WTC11 (cell line): ENCODE data around the gene KCNK3. TPM values are rescaled to one million over a fixed set of nuclear protein-coding genes. Genes with fewer than 3 reads are reported as not detected.

ENCODE experiments used
- ATAC-seq: fragments of 200-7000 bp; cut with Tn5 transposase; 2 replicates; pipeline ENCODE4 v1.10.0; 2021; ENCODE audit warnings: mild to moderate bottlenecking, moderate library complexity
- CTCF ChIA-PET: fragments of 300-600 bp; sonication (Branson Sonifier 250); formaldehyde crosslinking; loops from one replicate; lab custom pipeline; 2021; ENCODE audit warnings: antibody characterized with exemption; lab: Charles Lee
- POLR2A ChIA-PET: fragments of 350-600 bp; sonication (Branson Sonifier 250); formaldehyde crosslinking; loops from one replicate; lab custom pipeline; 2021; ENCODE audit warnings: antibody characterized with exemption; lab: Charles Lee
- DNase-seq: peaks from one replicate; pipeline ENCODE4 v3.0.0; 2021; ENCODE audit warnings: low spot score
- H3K27ac Mint-ChIP-seq: 2 replicates; pipeline ENCODE4 v1.8.0; 2021; ENCODE audit warnings: mixed read lengths
- H3K27me3 Mint-ChIP-seq: 2 replicates; pipeline ENCODE4 v1.8.0; 2021; ENCODE audit warnings: low read depth, mild to moderate bottlenecking, moderate library complexity, mixed read lengths
- H3K36me3 Mint-ChIP-seq: 2 replicates; pipeline ENCODE4 v1.8.0; 2021; ENCODE audit warnings: mixed read lengths
- H3K4me1 Mint-ChIP-seq: 2 replicates; pipeline ENCODE4 v1.8.0; 2022; ENCODE audit warnings: mixed read lengths
- H3K4me3 Mint-ChIP-seq: 2 replicates; pipeline ENCODE4 v1.8.0; 2021; ENCODE audit warnings: mild to moderate bottlenecking, moderate library complexity, mixed read lengths
- H3K9me3 Mint-ChIP-seq: 2 replicates; pipeline ENCODE4 v1.8.0; 2021; ENCODE audit warnings: mixed read lengths
- CREB1 ChIP-seq: sonication (generic); formaldehyde crosslinking; IDR thresholded peaks from 2 replicates; pipeline ENCODE4 v1.8.0; 2023; ENCODE audit warnings: mild to moderate bottlenecking, missing genetic modification reagents
- ETV6 ChIP-seq: sonication (generic); formaldehyde crosslinking; IDR thresholded peaks from 2 replicates; pipeline ENCODE4 v1.8.1; 2022; ENCODE audit warnings: mild to moderate bottlenecking, missing genetic modification reagents
- FOXJ3 ChIP-seq: sonication (generic); formaldehyde crosslinking; IDR thresholded peaks from 2 replicates; pipeline ENCODE4 v1.9.0; 2021; ENCODE audit warnings: missing genetic modification reagents, mild to moderate bottlenecking, borderline replicate concordance
- GTF2I ChIP-seq: fragments of 250-450 bp; sonication (Bioruptor Pico); conservative IDR thresholded peaks from 2 replicates; pipeline ENCODE4 v1.4.0; 2021; ENCODE audit warnings: mild to moderate bottlenecking
- IRF1 ChIP-seq: sonication (generic); formaldehyde crosslinking; IDR thresholded peaks from 2 replicates; pipeline ENCODE4 v1.8.0; 2023; ENCODE audit warnings: missing genetic modification reagents
- JUN ChIP-seq: sonication (generic); formaldehyde crosslinking; IDR thresholded peaks from 2 replicates; pipeline ENCODE4 v1.8.0; 2023; ENCODE audit warnings: mild to moderate bottlenecking, missing genetic modification reagents
- NR1H2 ChIP-seq: sonication (generic); formaldehyde crosslinking; IDR thresholded peaks from 2 replicates; pipeline ENCODE4 v1.9.0; 2021; ENCODE audit warnings: mild to moderate bottlenecking, moderate library complexity, missing genetic modification reagents
- NR3C1 ChIP-seq: sonication (generic); formaldehyde crosslinking; conservative IDR thresholded peaks from 2 replicates; pipeline ENCODE4 v1.8.1; 2023; ENCODE audit warnings: low read depth, mild to moderate bottlenecking, missing genetic modification reagents
- PRDM15 ChIP-seq: sonication (generic); formaldehyde crosslinking; IDR thresholded peaks from 2 replicates; pipeline ENCODE4 v1.8.0; 2022; ENCODE audit warnings: missing genetic modification reagents
- PRRX2 ChIP-seq: fragments of 250-450 bp; sonication (Bioruptor Pico); IDR thresholded peaks from 2 replicates; pipeline ENCODE4 v1.8.0; 2021; ENCODE audit warnings: mild to moderate bottlenecking
- RELA ChIP-seq: sonication (generic); formaldehyde crosslinking; IDR thresholded peaks from 2 replicates; pipeline ENCODE4 v1.8.1; 2022; ENCODE audit warnings: missing genetic modification reagents, mild to moderate bottlenecking, borderline replicate concordance
- RORB ChIP-seq: fragments of 250-450 bp; sonication (Bioruptor Pico); IDR thresholded peaks from 2 replicates; pipeline ENCODE4 v1.9.0; 2021; ENCODE audit warnings: mild to moderate bottlenecking
- SMAD3 ChIP-seq: sonication (generic); formaldehyde crosslinking; IDR thresholded peaks from 2 replicates; pipeline ENCODE4 v1.8.0; 2022; ENCODE audit warnings: missing genetic modification reagents, mild to moderate bottlenecking, borderline replicate concordance
- SMAD4 ChIP-seq: sonication (generic); formaldehyde crosslinking; IDR thresholded peaks from 2 replicates; pipeline ENCODE4 v1.8.0; 2022; ENCODE audit warnings: mild to moderate bottlenecking, missing genetic modification reagents
- TEAD4 ChIP-seq: sonication (generic); formaldehyde crosslinking; IDR thresholded peaks from 2 replicates; pipeline ENCODE4 v1.8.0; 2022; ENCODE audit warnings: mild to moderate bottlenecking, missing genetic modification reagents
- ZMAT4 ChIP-seq: fragments of 250-450 bp; sonication (Bioruptor Pico); IDR thresholded peaks from 2 replicates; pipeline ENCODE4 v1.9.0; 2021; ENCODE audit warnings: mild to moderate bottlenecking
- ZNF121 ChIP-seq: sonication (generic); formaldehyde crosslinking; IDR thresholded peaks from 2 replicates; pipeline ENCODE4 v1.8.0; 2023; ENCODE audit warnings: missing genetic modification reagents
- ZNF281 ChIP-seq: sonication (generic); formaldehyde crosslinking; IDR thresholded peaks from 2 replicates; pipeline ENCODE4 v1.8.0; 2023; ENCODE audit warnings: mild to moderate bottlenecking, missing genetic modification reagents
- ZNF671 ChIP-seq: fragments of 250-450 bp; sonication (Bioruptor Pico); IDR thresholded peaks from 2 replicates; pipeline ENCODE4 v1.8.0; 2021; ENCODE audit warnings: mild to moderate bottlenecking
- total RNA-seq: library from RNA; stranded (reverse); gene quantifications from 3 replicates; pipeline ENCODE4 v1.2.3, GENCODE V29; 2021
- TF ChIP-seq, protein P1 (sequence below): sonication (generic); formaldehyde crosslinking; IDR thresholded peaks from 2 replicates; pipeline ENCODE4 v1.8.1; 2022; ENCODE audit warnings: mild to moderate bottlenecking, missing genetic modification reagents, moderate library complexity, borderline replicate concordance
- TF ChIP-seq, protein P2 (sequence below): sonication (generic); formaldehyde crosslinking; IDR thresholded peaks from 2 replicates; pipeline ENCODE4 v1.8.1; 2022; ENCODE audit warnings: low read depth, missing genetic modification reagents, borderline replicate concordance
- TF ChIP-seq, protein P3 (sequence below): fragments of 250-450 bp; sonication (Bioruptor Pico); IDR thresholded peaks from 2 replicates; pipeline ENCODE4 v1.9.0; 2021; ENCODE audit warnings: moderate library complexity, mild to moderate bottlenecking, inconsistent platforms, borderline replicate concordance
- TF ChIP-seq, protein P4 (sequence below): sonication (generic); formaldehyde crosslinking; IDR thresholded peaks from 2 replicates; pipeline ENCODE4 v1.8.1; 2022; ENCODE audit warnings: low read depth, mild to moderate bottlenecking, moderate library complexity, missing genetic modification reagents, borderline replicate concordance

Gene KCNK3
- total RNA-seq, 1 experiment from 2014 or later = 0.22 TPM

DNA sequence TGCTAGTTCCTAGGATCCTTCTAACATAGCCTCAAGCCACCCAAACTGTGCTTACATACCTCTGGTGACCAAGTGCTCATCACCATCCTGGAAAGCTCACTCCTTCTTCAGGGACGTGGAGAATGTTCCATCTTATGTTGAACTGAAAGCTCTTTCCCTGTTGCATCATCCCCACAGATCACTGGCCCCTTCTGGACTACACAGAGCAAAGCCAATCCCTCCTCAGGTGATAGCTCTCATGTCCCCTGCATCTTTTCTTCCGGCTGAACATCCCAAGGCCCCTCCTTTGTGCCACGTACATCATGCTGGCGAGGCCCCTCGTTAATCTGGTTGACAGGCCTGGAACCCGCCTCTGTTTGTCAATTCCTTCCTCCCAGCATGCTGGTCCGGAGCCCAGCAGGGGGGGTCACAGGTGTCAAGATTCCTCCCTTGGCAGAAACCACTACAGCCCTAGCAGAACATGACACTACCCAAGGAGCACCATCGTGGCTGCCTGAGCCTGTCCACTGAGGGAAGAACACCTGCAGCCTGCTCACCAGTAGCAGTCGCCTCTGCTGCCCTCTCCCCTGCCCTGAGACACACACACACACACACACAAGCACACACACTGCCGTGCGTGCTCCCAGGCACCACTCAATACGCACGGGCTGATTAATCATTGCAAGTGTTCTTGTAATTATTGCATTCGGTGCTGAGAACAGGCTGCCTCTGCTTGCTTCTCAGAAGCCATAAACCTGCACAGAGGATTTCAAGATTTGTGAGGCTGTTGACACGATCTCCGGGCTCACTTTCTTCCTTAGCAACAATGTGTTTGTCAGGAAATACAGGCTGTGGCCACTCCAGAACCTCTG lies 6.3 kb upstream of the KCNK3 start:
- ChIA-PET POLR2A (interaction anchor here (0.6 kb wide), 1 partner anchor 65 kb away, joined by 3 read pairs; no protein-coding TSS in a partner anchor), CTCF (interaction anchor here (1.3 kb wide), 1 partner anchor 109 kb away, joined by 4 read pairs; no protein-coding TSS in a partner anchor)
- DNase-seq (no peak), ATAC-seq (no peak)
- Mint-ChIP-seq H3K4me1 (peaks cover 19% of the 10 kb centered on the region), H3K36me3 (no peaks in the 10 kb centered on the region), H3K27me3 (peaks cover 25% of the 10 kb centered on the region), H3K9me3 (no peaks in the 10 kb centered on the region), H3K4me3 (no peak overlapping the region), H3K27ac (no peak overlapping the region)
- no peak for TF ChIP-seq ZNF281 (CRISPR knock-in tag)
- no peak for TF ChIP-seq NR3C1
- no peak for TF ChIP-seq CREB1
- TF ChIP-seq NR1H2 (CRISPR knock-in tag) = no peak
- TF ChIP-seq ZMAT4 (CRISPR knock-in tag) = no peak
- TF ChIP-seq, protein P1, sequence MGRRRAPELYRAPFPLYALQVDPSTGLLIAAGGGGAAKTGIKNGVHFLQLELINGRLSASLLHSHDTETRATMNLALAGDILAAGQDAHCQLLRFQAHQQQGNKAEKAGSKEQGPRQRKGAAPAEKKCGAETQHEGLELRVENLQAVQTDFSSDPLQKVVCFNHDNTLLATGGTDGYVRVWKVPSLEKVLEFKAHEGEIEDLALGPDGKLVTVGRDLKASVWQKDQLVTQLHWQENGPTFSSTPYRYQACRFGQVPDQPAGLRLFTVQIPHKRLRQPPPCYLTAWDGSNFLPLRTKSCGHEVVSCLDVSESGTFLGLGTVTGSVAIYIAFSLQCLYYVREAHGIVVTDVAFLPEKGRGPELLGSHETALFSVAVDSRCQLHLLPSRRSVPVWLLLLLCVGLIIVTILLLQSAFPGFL (CRISPR knock-in tag) = no peak
- no peak for TF ChIP-seq RELA (CRISPR knock-in tag)
- TF ChIP-seq SMAD4 (CRISPR knock-in tag) = no peak
- TF ChIP-seq PRDM15 (CRISPR knock-in tag) = no peak
- TF ChIP-seq RORB (CRISPR knock-in tag) = no peak
- TF ChIP-seq TEAD4 (CRISPR knock-in tag) = no peak
- TF ChIP-seq ZNF671 (CRISPR knock-in tag) = no peak
- no peak for TF ChIP-seq FOXJ3
- TF ChIP-seq, protein P2, sequence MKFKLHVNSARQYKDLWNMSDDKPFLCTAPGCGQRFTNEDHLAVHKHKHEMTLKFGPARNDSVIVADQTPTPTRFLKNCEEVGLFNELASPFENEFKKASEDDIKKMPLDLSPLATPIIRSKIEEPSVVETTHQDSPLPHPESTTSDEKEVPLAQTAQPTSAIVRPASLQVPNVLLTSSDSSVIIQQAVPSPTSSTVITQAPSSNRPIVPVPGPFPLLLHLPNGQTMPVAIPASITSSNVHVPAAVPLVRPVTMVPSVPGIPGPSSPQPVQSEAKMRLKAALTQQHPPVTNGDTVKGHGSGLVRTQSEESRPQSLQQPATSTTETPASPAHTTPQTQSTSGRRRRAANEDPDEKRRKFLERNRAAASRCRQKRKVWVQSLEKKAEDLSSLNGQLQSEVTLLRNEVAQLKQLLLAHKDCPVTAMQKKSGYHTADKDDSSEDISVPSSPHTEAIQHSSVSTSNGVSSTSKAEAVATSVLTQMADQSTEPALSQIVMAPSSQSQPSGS (CRISPR knock-in tag) = no peak

DNA sequence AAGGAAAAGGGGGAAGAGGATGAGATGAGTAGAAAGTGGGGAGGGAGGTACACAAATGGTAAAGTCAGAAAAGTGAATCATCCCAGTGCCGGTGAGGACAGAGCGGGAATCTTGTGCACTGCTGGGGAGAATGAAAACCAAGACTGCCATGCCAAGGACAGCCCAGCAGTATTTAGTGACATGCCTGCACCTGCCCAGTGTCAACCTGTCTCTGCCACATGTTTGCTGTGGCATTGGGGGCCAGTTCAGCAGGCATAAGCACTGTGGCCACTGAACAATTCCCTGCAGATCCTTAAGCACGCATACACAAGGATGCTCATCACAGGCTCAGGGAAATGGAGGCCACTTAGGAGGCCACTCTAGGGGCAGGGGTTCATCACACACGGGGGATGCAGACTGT lies 5.2 kb upstream of the KCNK3 start:
- H3K4me1 Mint-ChIP-seq = peaks cover 22% of the 10 kb centered on the region
- ATAC-seq (no peak), DNase-seq (no peak)
- no peak overlapping the region for H3K27ac Mint-ChIP-seq
- CTCF ChIA-PET = no interaction called here
- no peaks in the 10 kb centered on the region for H3K36me3 Mint-ChIP-seq
- no peak overlapping the region for H3K4me3 Mint-ChIP-seq
- POLR2A ChIA-PET = no interaction called here
- H3K27me3 Mint-ChIP-seq = peaks cover 30% of the 10 kb centered on the region
- no peaks in the 10 kb centered on the region for H3K9me3 Mint-ChIP-seq
- TF ChIP-seq, protein P3, sequence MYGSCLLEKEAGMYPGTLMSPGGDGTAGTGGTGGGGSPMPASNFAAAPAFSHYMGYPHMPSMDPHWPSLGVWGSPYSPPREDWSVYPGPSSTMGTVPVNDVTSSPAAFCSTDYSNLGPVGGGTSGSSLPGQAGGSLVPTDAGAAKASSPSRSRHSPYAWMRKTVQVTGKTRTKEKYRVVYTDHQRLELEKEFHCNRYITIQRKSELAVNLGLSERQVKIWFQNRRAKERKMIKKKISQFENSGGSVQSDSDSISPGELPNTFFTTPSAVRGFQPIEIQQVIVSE (CRISPR knock-in tag) = no peak
- TF ChIP-seq JUN (CRISPR knock-in tag) (no peak), GTF2I (CRISPR knock-in tag) (no peak), PRRX2 (no peak), ETV6 (no peak), SMAD3 (CRISPR knock-in tag) (no peak), IRF1 (CRISPR knock-in tag) (no peak), ZNF121 (CRISPR knock-in tag) (no peak)
- TF ChIP-seq, protein P4, sequence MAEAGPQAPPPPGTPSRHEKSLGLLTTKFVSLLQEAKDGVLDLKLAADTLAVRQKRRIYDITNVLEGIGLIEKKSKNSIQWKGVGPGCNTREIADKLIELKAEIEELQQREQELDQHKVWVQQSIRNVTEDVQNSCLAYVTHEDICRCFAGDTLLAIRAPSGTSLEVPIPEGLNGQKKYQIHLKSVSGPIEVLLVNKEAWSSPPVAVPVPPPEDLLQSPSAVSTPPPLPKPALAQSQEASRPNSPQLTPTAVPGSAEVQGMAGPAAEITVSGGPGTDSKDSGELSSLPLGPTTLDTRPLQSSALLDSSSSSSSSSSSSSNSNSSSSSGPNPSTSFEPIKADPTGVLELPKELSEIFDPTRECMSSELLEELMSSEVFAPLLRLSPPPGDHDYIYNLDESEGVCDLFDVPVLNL (CRISPR knock-in tag) = no peak
